ENCODE data around the gene BTAF1.
"Not testable (repeated sequence)": the region's sequence is repeated elsewhere in the genome, so short reads cannot be mapped to it uniquely, and the experiment has no call there.

BTAF1 gene

GRCh38 chr10:92009445-92009844, 85.9 kb downstream of the BTAF1 start:
- DNase-seq (ENCODE audit: low read depth, low spot score) = no peak
- Histone ChIP-seq H3K27me3 (ENCODE audit: control insufficient read depth, insufficient read depth, low read length) (no peaks in the 10 kb centered on the region), H3K36me3 (ENCODE audit: control insufficient read depth, insufficient read depth, low read length) (no peaks in the 10 kb centered on the region; the same call in 1 of the 2 replicates), H3K4me3 (ENCODE audit: low read length) (no peak overlapping the region), H3K4me1 (ENCODE audit: control insufficient read depth, insufficient read depth, low read length) (no peaks in the 10 kb centered on the region), H3K9me3 (ENCODE audit: control insufficient read depth, insufficient read depth, low read length) (no peaks in the 10 kb centered on the region), H3K27ac (ENCODE audit: low read length) (no peak overlapping the region)
- WGBS (ENCODE audit: insufficient coverage, insufficient read length) = no CpG with 5 or more reads among the region's 1 CpG

GRCh38 chr10:92010047-92010735, 86.6 kb downstream of the BTAF1 start:
- Histone ChIP-seq H3K27me3 (ENCODE audit: control insufficient read depth, insufficient read depth, low read length) (no peaks in the 10 kb centered on the region), H3K9me3 (ENCODE audit: control insufficient read depth, insufficient read depth, low read length) (no peaks in the 10 kb centered on the region), H3K36me3 (ENCODE audit: control insufficient read depth, insufficient read depth, low read length) (peaks cover 4% of the 10 kb centered on the region; the same call in 1 of the 2 replicates), H3K4me3 (ENCODE audit: low read length) (no peak overlapping the region), H3K27ac (ENCODE audit: low read length) (no peak overlapping the region), H3K4me1 (ENCODE audit: control insufficient read depth, insufficient read depth, low read length) (no peaks in the 10 kb centered on the region)
- no peak for DNase-seq (ENCODE audit: low read depth, low spot score)

- WGBS (ENCODE audit: insufficient coverage, insufficient read length) = 100% methylated on average over 1 of the region's 2 CpGs
- H3K9me3 ChIP-seq (ENCODE audit: control insufficient read depth, insufficient read depth, low read length) = no peaks in the 10 kb centered on the region
- H3K4me3 ChIP-seq (ENCODE audit: low read length) = no peak overlapping the region
- no peaks in the 10 kb centered on the region for H3K27me3 ChIP-seq (ENCODE audit: control insufficient read depth, insufficient read depth, low read length)
- peaks cover 7% of the 10 kb centered on the region; the same call in 1 of the 2 replicates for H3K36me3 ChIP-seq (ENCODE audit: control insufficient read depth, insufficient read depth, low read length)
- no peak for DNase-seq (ENCODE audit: low read depth, low spot score)
- H3K4me1 ChIP-seq (ENCODE audit: control insufficient read depth, insufficient read depth, low read length) = no peaks in the 10 kb centered on the region
- no peak overlapping the region for H3K27ac ChIP-seq (ENCODE audit: low read length)
These were observed 88.1 kb downstream of the BTAF1 start for GRCh38 chr10:92011560-92012214.

- WGBS (ENCODE audit: insufficient coverage, insufficient read length) = no CpG with 5 or more reads among the region's 1 CpG
- no peak for DNase-seq (ENCODE audit: low read depth, low spot score)
- H3K4me1 ChIP-seq (ENCODE audit: control insufficient read depth, insufficient read depth, low read length) = no peaks in the 10 kb centered on the region
- H3K27ac ChIP-seq (ENCODE audit: low read length) = no peak overlapping the region
- H3K36me3 ChIP-seq (ENCODE audit: control insufficient read depth, insufficient read depth, low read length) = peaks cover 9% of the 10 kb centered on the region; the same call in 1 of the 2 replicates
- H3K4me3 ChIP-seq (ENCODE audit: low read length) = no peak overlapping the region
- H3K27me3 ChIP-seq (ENCODE audit: control insufficient read depth, insufficient read depth, low read length) = no peaks in the 10 kb centered on the region
- H3K9me3 ChIP-seq (ENCODE audit: control insufficient read depth, insufficient read depth, low read length) = no peaks in the 10 kb centered on the region
These were observed 91.0 kb downstream of the BTAF1 start for GRCh38 chr10:92014620-92015019.

- no peak for DNase-seq (ENCODE audit: low read depth, low spot score)
- H3K4me1 ChIP-seq (ENCODE audit: control insufficient read depth, insufficient read depth, low read length) = no peaks in the 10 kb centered on the region
- peaks cover 8% of the 10 kb centered on the region; the same call in 1 of the 2 replicates for H3K36me3 ChIP-seq (ENCODE audit: control insufficient read depth, insufficient read depth, low read length)
- WGBS (ENCODE audit: insufficient coverage, insufficient read length) = no CpG with 5 or more reads among the region's 4 CpGs
- H3K9me3 ChIP-seq (ENCODE audit: control insufficient read depth, insufficient read depth, low read length) = no peaks in the 10 kb centered on the region
- H3K27me3 ChIP-seq (ENCODE audit: control insufficient read depth, insufficient read depth, low read length) = no peaks in the 10 kb centered on the region
- H3K27ac ChIP-seq (ENCODE audit: low read length) = no peak overlapping the region
- no peak overlapping the region for H3K4me3 ChIP-seq (ENCODE audit: low read length)
These were observed 101.1 kb downstream of the BTAF1 start for GRCh38 chr10:92024700-92025099.

- not testable (repeated sequence) for H3K4me1 ChIP-seq (ENCODE audit: control insufficient read depth, insufficient read depth, low read length); H3K27me3 ChIP-seq (ENCODE audit: control insufficient read depth, insufficient read depth, low read length); H3K27ac ChIP-seq (ENCODE audit: low read length); H3K4me3 ChIP-seq (ENCODE audit: low read length); H3K9me3 ChIP-seq (ENCODE audit: control insufficient read depth, insufficient read depth, low read length); DNase-seq (ENCODE audit: low read depth, low spot score); H3K36me3 ChIP-seq (ENCODE audit: control insufficient read depth, insufficient read depth, low read length)
- WGBS (ENCODE audit: insufficient coverage, insufficient read length) = no CpG with 5 or more reads among the region's 3 CpGs
These were observed 101.8 kb downstream of the BTAF1 start for GRCh38 chr10:92025340-92025739.

GRCh38 chr10:92027141-92027540, 103.6 kb downstream of the BTAF1 start:
- DNase-seq (ENCODE audit: low read depth, low spot score) = no peak
- H3K27me3 ChIP-seq (ENCODE audit: control insufficient read depth, insufficient read depth, low read length) = no peaks in the 10 kb centered on the region
- H3K4me1 ChIP-seq (ENCODE audit: control insufficient read depth, insufficient read depth, low read length) = no peaks in the 10 kb centered on the region
- H3K4me3 ChIP-seq (ENCODE audit: low read length) = no peak overlapping the region
- WGBS (ENCODE audit: insufficient coverage, insufficient read length) = no CpG with 5 or more reads among the region's 4 CpGs
- peaks cover 8% of the 10 kb centered on the region; the same call in 1 of the 2 replicates for H3K36me3 ChIP-seq (ENCODE audit: control insufficient read depth, insufficient read depth, low read length)
- H3K9me3 ChIP-seq (ENCODE audit: control insufficient read depth, insufficient read depth, low read length) = no peaks in the 10 kb centered on the region
- no peak overlapping the region for H3K27ac ChIP-seq (ENCODE audit: low read length)

- DNase-seq (ENCODE audit: low read depth, low spot score) = no peak
- Histone ChIP-seq H3K36me3 (ENCODE audit: control insufficient read depth, insufficient read depth, low read length) (peaks cover 6% of the 10 kb centered on the region; the same call in 1 of the 2 replicates), H3K4me3 (ENCODE audit: low read length) (no peak overlapping the region), H3K27ac (ENCODE audit: low read length) (no peak overlapping the region), H3K9me3 (ENCODE audit: control insufficient read depth, insufficient read depth, low read length) (no peaks in the 10 kb centered on the region), H3K27me3 (ENCODE audit: control insufficient read depth, insufficient read depth, low read length) (no peaks in the 10 kb centered on the region), H3K4me1 (ENCODE audit: control insufficient read depth, insufficient read depth, low read length) (no peaks in the 10 kb centered on the region; the same call in 1 of the 2 replicates)
- WGBS (ENCODE audit: insufficient coverage, insufficient read length) = no CpG with 5 or more reads among the region's 3 CpGs
These were observed 108.0 kb downstream of the BTAF1 start for GRCh38 chr10:92031580-92031979.

GRCh38 chr10:92033070-92033469, 109.5 kb downstream of the BTAF1 start:
- not testable (repeated sequence) for H3K36me3 ChIP-seq (ENCODE audit: control insufficient read depth, insufficient read depth, low read length); H3K27me3 ChIP-seq (ENCODE audit: control insufficient read depth, insufficient read depth, low read length); H3K27ac ChIP-seq (ENCODE audit: low read length); H3K9me3 ChIP-seq (ENCODE audit: control insufficient read depth, insufficient read depth, low read length); H3K4me3 ChIP-seq (ENCODE audit: low read length); DNase-seq (ENCODE audit: low read depth, low spot score); H3K4me1 ChIP-seq (ENCODE audit: control insufficient read depth, insufficient read depth, low read length)
- no CpG with 5 or more reads among the region's 3 CpGs for WGBS (ENCODE audit: insufficient coverage, insufficient read length)

- Histone ChIP-seq H3K4me1 (ENCODE audit: control insufficient read depth, insufficient read depth, low read length) (no peaks in the 10 kb centered on the region; the same call in 1 of the 2 replicates), H3K4me3 (ENCODE audit: low read length) (no peak overlapping the region), H3K27ac (ENCODE audit: low read length) (no peak overlapping the region), H3K36me3 (ENCODE audit: control insufficient read depth, insufficient read depth, low read length) (no peaks in the 10 kb centered on the region), H3K27me3 (ENCODE audit: control insufficient read depth, insufficient read depth, low read length) (no peaks in the 10 kb centered on the region), H3K9me3 (ENCODE audit: control insufficient read depth, insufficient read depth, low read length) (no peaks in the 10 kb centered on the region)
- WGBS (ENCODE audit: insufficient coverage, insufficient read length) = no CpG with 5 or more reads among the region's 1 CpG
- no peak for DNase-seq (ENCODE audit: low read depth, low spot score)
These were observed 115.4 kb downstream of the BTAF1 start for GRCh38 chr10:92038949-92039348.

Data from iPS DF 6.9 (cell line).